HL-60 (cell line): Measurements from ENCODE around the gene PDHX.
"Not testable (repeated sequence)": the region's sequence is repeated elsewhere in the genome, so short reads cannot be mapped to it uniquely, and the experiment has no call there.

Source experiments
- POLR2AphosphoS5 ChIP-seq: IDR thresholded peaks from 2 replicates; pipeline ENCODE4 v1.6.1; 2012; ENCODE audit warnings: low read depth
- TF ChIP-seq, protein P1 (sequence below): IDR thresholded peaks from one replicate; pipeline ENCODE4 v1.5.1; 2011; ENCODE audit warnings: low read length, control low read depth, inconsistent platforms; ENCODE audit not compliant: insufficient read depth
- TF ChIP-seq, protein P2 (sequence below): IDR thresholded peaks from 2 replicates; pipeline ENCODE4 v1.6.1; 2012; ENCODE audit warnings: low read depth; ENCODE audit not compliant: insufficient replicate concordance

DNA sequence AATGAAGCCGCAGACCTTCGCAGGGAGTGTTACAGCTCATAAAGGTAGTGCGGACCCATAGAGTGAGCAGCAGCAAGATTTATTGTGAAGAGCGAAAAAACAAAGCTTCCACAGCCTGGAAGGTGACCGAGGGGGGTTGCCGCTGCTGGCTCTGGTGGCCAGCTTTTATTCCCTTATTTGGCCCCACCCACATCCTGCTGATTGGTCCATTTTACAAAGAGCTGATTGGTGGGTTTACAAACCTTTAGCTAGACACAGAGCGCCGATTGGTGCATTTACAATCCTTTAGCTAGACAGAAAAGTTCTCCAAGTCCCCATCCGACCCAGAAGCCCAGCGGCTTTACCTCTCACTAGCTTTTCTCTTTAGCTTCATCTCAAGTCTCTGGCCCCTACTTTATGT, 2.9 kb upstream of the PDHX start:
- TF ChIP-seq, protein P1, sequence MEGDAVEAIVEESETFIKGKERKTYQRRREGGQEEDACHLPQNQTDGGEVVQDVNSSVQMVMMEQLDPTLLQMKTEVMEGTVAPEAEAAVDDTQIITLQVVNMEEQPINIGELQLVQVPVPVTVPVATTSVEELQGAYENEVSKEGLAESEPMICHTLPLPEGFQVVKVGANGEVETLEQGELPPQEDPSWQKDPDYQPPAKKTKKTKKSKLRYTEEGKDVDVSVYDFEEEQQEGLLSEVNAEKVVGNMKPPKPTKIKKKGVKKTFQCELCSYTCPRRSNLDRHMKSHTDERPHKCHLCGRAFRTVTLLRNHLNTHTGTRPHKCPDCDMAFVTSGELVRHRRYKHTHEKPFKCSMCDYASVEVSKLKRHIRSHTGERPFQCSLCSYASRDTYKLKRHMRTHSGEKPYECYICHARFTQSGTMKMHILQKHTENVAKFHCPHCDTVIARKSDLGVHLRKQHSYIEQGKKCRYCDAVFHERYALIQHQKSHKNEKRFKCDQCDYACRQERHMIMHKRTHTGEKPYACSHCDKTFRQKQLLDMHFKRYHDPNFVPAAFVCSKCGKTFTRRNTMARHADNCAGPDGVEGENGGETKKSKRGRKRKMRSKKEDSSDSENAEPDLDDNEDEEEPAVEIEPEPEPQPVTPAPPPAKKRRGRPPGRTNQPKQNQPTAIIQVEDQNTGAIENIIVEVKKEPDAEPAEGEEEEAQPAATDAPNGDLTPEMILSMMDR, result not testable (repeated sequence)
- TF ChIP-seq POLR2AphosphoS5, result not testable (repeated sequence)
- TF ChIP-seq, protein P2, sequence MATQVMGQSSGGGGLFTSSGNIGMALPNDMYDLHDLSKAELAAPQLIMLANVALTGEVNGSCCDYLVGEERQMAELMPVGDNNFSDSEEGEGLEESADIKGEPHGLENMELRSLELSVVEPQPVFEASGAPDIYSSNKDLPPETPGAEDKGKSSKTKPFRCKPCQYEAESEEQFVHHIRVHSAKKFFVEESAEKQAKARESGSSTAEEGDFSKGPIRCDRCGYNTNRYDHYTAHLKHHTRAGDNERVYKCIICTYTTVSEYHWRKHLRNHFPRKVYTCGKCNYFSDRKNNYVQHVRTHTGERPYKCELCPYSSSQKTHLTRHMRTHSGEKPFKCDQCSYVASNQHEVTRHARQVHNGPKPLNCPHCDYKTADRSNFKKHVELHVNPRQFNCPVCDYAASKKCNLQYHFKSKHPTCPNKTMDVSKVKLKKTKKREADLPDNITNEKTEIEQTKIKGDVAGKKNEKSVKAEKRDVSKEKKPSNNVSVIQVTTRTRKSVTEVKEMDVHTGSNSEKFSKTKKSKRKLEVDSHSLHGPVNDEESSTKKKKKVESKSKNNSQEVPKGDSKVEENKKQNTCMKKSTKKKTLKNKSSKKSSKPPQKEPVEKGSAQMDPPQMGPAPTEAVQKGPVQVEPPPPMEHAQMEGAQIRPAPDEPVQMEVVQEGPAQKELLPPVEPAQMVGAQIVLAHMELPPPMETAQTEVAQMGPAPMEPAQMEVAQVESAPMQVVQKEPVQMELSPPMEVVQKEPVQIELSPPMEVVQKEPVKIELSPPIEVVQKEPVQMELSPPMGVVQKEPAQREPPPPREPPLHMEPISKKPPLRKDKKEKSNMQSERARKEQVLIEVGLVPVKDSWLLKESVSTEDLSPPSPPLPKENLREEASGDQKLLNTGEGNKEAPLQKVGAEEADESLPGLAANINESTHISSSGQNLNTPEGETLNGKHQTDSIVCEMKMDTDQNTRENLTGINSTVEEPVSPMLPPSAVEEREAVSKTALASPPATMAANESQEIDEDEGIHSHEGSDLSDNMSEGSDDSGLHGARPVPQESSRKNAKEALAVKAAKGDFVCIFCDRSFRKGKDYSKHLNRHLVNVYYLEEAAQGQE, result not testable (repeated sequence)
